AG10803 (cell line): ENCODE measurements around the gene MOCS1.

ENCODE experiments used
- DNase-seq: peaks from one replicate; pipeline ENCODE4 v3.0.0; 2010; ENCODE audit warnings: low read depth
- H3K4me3 ChIP-seq: 2 replicates; pipeline ENCODE4 v1.5.1; 2011; ENCODE audit warnings: mild to moderate bottlenecking, low read length, control low read depth
- CTCF ChIP-seq: conservative IDR thresholded peaks from 2 replicates; pipeline ENCODE4 v1.5.1; 2011; ENCODE audit warnings: mild to moderate bottlenecking, low read length, control low read depth, inconsistent platforms

Gene MOCS1

GRCh38 chr6:39938773-39939654 is 4.8 kb upstream of the MOCS1 start:
- H3K4me3 ChIP-seq, result no peak overlapping the region
- TF ChIP-seq CTCF, result no peak
- DNase-seq, result no peak

DNA sequence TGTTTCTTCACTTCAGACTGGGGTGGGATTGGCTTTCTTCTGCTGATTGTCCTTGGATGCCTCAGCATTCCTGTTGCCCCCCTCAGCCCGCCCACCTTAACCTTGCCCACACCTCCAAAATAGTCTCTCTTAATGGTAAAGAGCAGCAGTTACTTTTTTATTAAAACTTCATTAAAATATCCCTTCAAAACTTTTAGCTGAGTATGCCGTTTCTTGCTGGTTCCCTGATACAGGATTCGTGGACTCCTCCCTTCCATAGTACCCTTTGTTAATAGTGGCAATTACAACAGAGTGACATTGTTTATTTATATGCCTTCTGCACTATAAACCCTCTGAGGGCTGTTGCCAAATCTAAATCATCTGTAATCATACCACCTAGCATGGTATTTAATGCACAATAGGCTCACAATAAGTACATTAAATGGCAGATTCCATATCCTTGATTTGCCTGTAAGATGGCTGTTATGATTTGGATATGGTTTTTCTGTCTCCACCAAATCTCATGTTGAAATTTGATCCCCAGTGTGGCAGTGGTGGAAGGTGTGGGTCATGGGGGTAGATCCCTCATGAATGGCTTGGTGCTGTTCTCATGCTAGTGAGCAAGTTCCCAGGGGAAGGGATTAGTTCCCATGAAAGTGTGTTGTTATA is 3.5 kb upstream of the MOCS1 start:
- no peak for TF ChIP-seq CTCF
- DNase-seq, result no peak
- H3K4me3 ChIP-seq, result no peak overlapping the region

- TF ChIP-seq CTCF, result no peak
- no peak for DNase-seq
- no peak overlapping the region for H3K4me3 ChIP-seq
Observed at GRCh38 chr6:39936857-39937256, 2.6 kb upstream of the MOCS1 start.

DNA sequence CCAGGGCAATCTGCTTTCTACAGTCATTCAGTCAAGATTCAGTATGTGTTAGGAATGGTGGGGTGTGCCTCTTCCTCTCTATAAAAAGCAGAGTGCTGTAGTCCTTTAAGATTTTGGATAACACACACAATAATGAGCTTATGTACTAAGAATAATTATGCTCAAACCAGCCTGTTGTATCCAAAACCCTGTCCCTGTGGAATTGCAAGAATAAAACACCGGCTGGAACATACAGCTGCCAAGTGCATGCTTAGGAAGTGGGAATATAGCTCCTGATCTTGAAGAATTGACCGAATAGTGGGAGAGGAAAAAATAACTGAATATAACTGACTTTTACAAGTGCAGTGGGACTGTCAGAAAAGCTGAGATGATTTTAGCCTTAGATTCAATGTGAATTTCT is 979 bp upstream of the MOCS1 start:
- TF ChIP-seq CTCF, result no peak
- no peak for DNase-seq
- no peak overlapping the region for H3K4me3 ChIP-seq

- no peak for DNase-seq
- H3K4me3 ChIP-seq, result peak overlapping the region; percentile 78
- no peak for TF ChIP-seq CTCF
Observed at GRCh38 chr6:39933669-39934130, 562 bp downstream of the MOCS1 start.

- DNase-seq, result no peak
- no peak for TF ChIP-seq CTCF
- no peak overlapping the region for H3K4me3 ChIP-seq
Observed at GRCh38 chr6:39932386-39932910, 1.8 kb downstream of the MOCS1 start.
